Measurements from ENCODE around the gene TAGLN2. TPM values are rescaled to one million over a fixed set of nuclear protein-coding genes. Genes with fewer than 3 reads are reported as not detected.

The TAGLN2 gene
- total and polyA plus RNA-seq, 9 donors = 84.2 to 251 (median 201) TPM

- 55% methylated on average over 12 of the region's 18 CpGs for WGBS (ENCODE audit: insufficient coverage)
- H3K4me1 ChIP-seq (ENCODE audit: control insufficient read depth, insufficient read depth, low read length) = peaks cover 76% of the 10 kb centered on the region
- no peaks in the 10 kb centered on the region for H3K9me3 ChIP-seq (replicated peaks; ENCODE audit: control insufficient read depth, low read depth, low read length)
Measured at GRCh38 chr1:159921700-159922504, 3.4 kb downstream of the TAGLN2 start.

DNA sequence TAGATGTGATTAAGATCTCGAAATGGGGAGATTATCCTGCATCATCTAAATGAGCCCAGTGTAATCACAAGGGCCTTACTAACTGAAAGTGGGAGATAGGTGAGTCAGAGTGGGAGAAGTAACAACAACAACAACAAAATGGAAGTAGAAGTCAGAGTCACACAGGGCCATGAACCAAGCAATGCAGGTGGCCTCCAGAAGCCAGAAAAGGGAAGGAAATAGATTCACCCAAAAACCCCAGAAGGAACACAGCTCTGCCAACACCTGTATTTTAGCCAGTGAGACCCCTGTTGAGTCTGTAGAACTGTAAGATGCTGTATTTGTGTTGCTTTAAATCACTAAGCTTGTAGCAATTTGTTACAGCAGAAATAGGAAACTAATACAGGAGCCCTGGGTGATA, 4.1 kb downstream of the TAGLN2 start:
- no peaks in the 10 kb centered on the region for H3K9me3 ChIP-seq (replicated peaks; ENCODE audit: control insufficient read depth, low read depth, low read length)
- H3K36me3 ChIP-seq (ENCODE audit: control insufficient read depth, insufficient read depth, low read length) = peaks cover 51% of the 10 kb centered on the region
- H3K27me3 ChIP-seq (ENCODE audit: control insufficient read depth, insufficient read depth, low read length) = no peaks in the 10 kb centered on the region
- peaks cover 82% of the 10 kb centered on the region for H3K4me1 ChIP-seq (ENCODE audit: control insufficient read depth, insufficient read depth, low read length)
- H3K27ac ChIP-seq (ENCODE audit: low read length) = peak overlapping the region; percentile 95
- no peak for DNase-seq
- no CpG with 5 or more reads among the region's 1 CpG for WGBS (ENCODE audit: insufficient coverage)
- H3K4me3 ChIP-seq (ENCODE audit: low read length) = no peak overlapping the region

More at GRCh38 chr1:159921700-159922504, 3.4 kb downstream of the TAGLN2 start:
- H3K27me3 ChIP-seq (ENCODE audit: control insufficient read depth, insufficient read depth, low read length) = no peaks in the 10 kb centered on the region
- no peak for DNase-seq
- H3K27ac ChIP-seq (ENCODE audit: low read length) = peak overlapping the region; percentile 95
- peaks cover 45% of the 10 kb centered on the region for H3K36me3 ChIP-seq (ENCODE audit: control insufficient read depth, insufficient read depth, low read length)
- peak overlapping the region; percentile 97 for H3K4me3 ChIP-seq (ENCODE audit: low read length)

GRCh38 chr1:159920651-159921050, 4.7 kb downstream of the TAGLN2 start:
- WGBS (ENCODE audit: insufficient coverage) = no CpG with 5 or more reads among the region's 1 CpG
- no peak overlapping the region for H3K27ac ChIP-seq (ENCODE audit: low read length)
- DNase-seq = no peak
- peaks cover 52% of the 10 kb centered on the region for H3K36me3 ChIP-seq (ENCODE audit: control insufficient read depth, insufficient read depth, low read length)
- no peaks in the 10 kb centered on the region for H3K27me3 ChIP-seq (ENCODE audit: control insufficient read depth, insufficient read depth, low read length)
- no peak overlapping the region for H3K4me3 ChIP-seq (ENCODE audit: low read length)
- peaks cover 82% of the 10 kb centered on the region for H3K4me1 ChIP-seq (ENCODE audit: control insufficient read depth, insufficient read depth, low read length)
- H3K9me3 ChIP-seq (replicated peaks; ENCODE audit: control insufficient read depth, low read depth, low read length) = no peaks in the 10 kb centered on the region

DNA sequence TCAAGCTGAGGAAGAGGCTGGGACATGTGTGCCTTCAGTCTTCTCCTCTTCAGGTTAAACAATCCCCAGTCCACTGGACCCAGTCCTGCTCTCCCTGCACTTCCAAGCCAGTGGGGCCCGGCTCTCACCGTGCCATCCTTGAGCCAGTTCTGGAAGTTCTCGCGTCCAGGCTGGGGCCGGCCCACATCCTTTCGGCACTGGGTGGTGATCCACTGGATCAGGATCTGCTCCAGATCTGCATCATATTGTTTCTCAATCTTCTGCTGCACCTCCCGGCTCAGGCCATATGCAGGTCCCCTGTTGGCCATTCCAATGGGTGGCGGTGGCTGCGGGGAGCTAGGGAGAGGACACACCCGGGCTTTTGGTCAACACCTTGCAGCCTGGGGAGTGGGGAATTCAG, 5.1 kb downstream of the TAGLN2 start:
- 93% methylated on average over 3 of the region's 10 CpGs for WGBS (ENCODE audit: insufficient coverage)
- Histone ChIP-seq H3K4me1 (ENCODE audit: control insufficient read depth, insufficient read depth, low read length) (peaks cover 82% of the 10 kb centered on the region), H3K36me3 (ENCODE audit: control insufficient read depth, insufficient read depth, low read length) (peaks cover 52% of the 10 kb centered on the region), H3K4me3 (ENCODE audit: low read length) (no peak overlapping the region), H3K27ac (ENCODE audit: low read length) (no peak overlapping the region), H3K27me3 (ENCODE audit: control insufficient read depth, insufficient read depth, low read length) (no peaks in the 10 kb centered on the region), H3K9me3 (replicated peaks; ENCODE audit: control insufficient read depth, low read depth, low read length) (no peaks in the 10 kb centered on the region)
- DNase-seq = no peak

DNA sequence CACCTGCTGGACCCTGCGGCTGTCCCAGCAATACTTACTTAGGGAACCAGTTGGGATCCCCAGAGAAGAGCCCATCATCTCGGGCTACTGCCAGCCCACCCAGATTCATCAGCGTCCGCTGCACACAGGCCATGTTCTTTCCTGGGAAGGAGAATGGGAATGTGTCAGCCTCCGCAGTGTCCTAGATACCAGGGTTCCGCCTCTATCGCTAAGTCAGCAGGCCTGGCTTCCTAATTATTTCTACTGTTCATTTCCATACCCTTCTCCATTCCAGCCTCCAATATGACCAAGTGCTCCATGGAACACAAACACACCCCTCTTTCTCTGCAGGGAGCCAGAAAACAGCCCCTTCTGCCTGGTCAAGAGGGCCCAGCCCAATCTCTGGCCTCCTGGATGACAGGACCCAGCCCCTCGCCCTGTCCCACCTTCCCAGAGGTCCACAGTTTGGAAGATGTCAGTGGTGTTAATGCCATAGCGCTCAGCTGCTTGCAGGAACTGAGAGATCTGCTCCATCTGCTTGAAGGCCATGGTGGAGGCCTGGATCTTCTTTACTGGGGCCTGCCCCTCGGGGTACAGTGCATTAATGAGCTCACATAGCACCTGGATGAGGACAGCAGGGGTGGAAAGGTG, 6.0 kb downstream of the TAGLN2 start:
- peak overlapping the region; percentile 78 for H3K27ac ChIP-seq (ENCODE audit: low read length)

GRCh38 chr1:159918352-159919200, 6.7 kb downstream of the TAGLN2 start:
- peak overlapping the region; percentile 78 for H3K27ac ChIP-seq (ENCODE audit: low read length)
- peaks cover 77% of the 10 kb centered on the region for H3K4me1 ChIP-seq (ENCODE audit: control insufficient read depth, insufficient read depth, low read length)
- WGBS (ENCODE audit: insufficient coverage) = 60% methylated on average over 10 of the region's 13 CpGs
- H3K4me3 ChIP-seq (ENCODE audit: low read length) = no peak overlapping the region
- H3K27me3 ChIP-seq (ENCODE audit: control insufficient read depth, insufficient read depth, low read length) = no peaks in the 10 kb centered on the region
- no peaks in the 10 kb centered on the region for H3K9me3 ChIP-seq (replicated peaks; ENCODE audit: control insufficient read depth, low read depth, low read length)
- H3K36me3 ChIP-seq (ENCODE audit: control insufficient read depth, insufficient read depth, low read length) = peaks cover 52% of the 10 kb centered on the region
- peak; percentile 66 for DNase-seq

More for the DNA sequence above, 6.0 kb downstream of the TAGLN2 start:
- 89% methylated on average over 7 of the region's 10 CpGs for WGBS (ENCODE audit: insufficient coverage)
- H3K36me3 ChIP-seq (ENCODE audit: control insufficient read depth, insufficient read depth, low read length) = peaks cover 52% of the 10 kb centered on the region
- no peak for DNase-seq
- H3K9me3 ChIP-seq (replicated peaks; ENCODE audit: control insufficient read depth, low read depth, low read length) = no peaks in the 10 kb centered on the region
- H3K4me1 ChIP-seq (ENCODE audit: control insufficient read depth, insufficient read depth, low read length) = peaks cover 82% of the 10 kb centered on the region
- no peaks in the 10 kb centered on the region for H3K27me3 ChIP-seq (ENCODE audit: control insufficient read depth, insufficient read depth, low read length)
- H3K4me3 ChIP-seq (ENCODE audit: low read length) = no peak overlapping the region

DNA sequence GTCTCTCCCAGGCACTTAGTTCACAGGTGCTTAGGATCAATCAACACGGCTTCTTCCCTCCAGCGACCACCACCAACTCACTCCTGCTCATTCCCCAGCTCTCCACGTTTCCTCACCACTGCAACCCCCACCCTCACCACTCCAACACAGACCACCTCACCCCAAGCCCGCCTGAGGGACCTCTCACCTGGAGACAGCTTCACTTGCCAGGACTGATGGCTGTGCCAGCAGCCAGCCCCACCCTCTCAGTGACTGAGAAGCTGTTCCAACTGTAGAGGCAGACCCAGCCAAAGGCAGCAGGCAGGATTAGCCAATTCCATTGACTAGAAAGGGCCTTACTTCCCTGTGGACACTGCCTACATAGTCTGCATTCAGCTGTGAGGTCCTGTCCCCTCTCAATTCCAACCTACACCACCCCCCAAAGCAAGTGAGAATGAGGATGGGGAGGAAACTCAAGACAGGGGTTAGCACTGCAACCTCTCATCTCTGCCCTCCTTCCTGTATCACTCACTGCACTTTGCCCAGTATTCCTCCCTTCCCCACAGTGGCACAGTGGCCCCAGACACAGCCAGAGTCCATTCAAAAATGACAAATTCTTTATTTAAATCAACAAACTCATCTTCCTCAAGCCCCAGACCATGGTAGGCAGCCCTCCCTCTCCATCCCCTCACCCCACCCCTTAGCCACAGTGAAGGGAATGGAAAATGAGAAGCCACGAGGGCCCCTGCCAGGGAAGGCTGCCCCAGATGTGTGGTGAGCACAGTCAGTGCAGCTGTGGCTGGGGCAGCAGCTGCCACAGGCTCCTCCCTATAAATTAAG, 7.6 kb downstream of the TAGLN2 start:
- Histone ChIP-seq H3K36me3 (ENCODE audit: control insufficient read depth, insufficient read depth, low read length) (peaks cover 52% of the 10 kb centered on the region), H3K4me1 (ENCODE audit: control insufficient read depth, insufficient read depth, low read length) (peaks cover 69% of the 10 kb centered on the region)

GRCh38 chr1:159916242-159917051, 8.9 kb downstream of the TAGLN2 start:
- DNase-seq = no peak
- Histone ChIP-seq H3K27me3 (ENCODE audit: control insufficient read depth, insufficient read depth, low read length) (no peaks in the 10 kb centered on the region), H3K4me3 (ENCODE audit: low read length) (no peak overlapping the region), H3K36me3 (ENCODE audit: control insufficient read depth, insufficient read depth, low read length) (peaks cover 46% of the 10 kb centered on the region), H3K27ac (ENCODE audit: low read length) (peak overlapping the region; percentile 51), H3K4me1 (ENCODE audit: control insufficient read depth, insufficient read depth, low read length) (peaks cover 57% of the 10 kb centered on the region), H3K9me3 (replicated peaks; ENCODE audit: control insufficient read depth, low read depth, low read length) (no peaks in the 10 kb centered on the region)
- 44% methylated on average over 2 of the region's 9 CpGs for WGBS (ENCODE audit: insufficient coverage)

More for the DNA sequence above, 7.6 kb downstream of the TAGLN2 start:
- DNase-seq = peak; percentile 70
- Histone ChIP-seq H3K9me3 (replicated peaks; ENCODE audit: control insufficient read depth, low read depth, low read length) (no peaks in the 10 kb centered on the region), H3K27ac (ENCODE audit: low read length) (peak overlapping the region; percentile 75), H3K4me3 (ENCODE audit: low read length) (no peak overlapping the region), H3K27me3 (ENCODE audit: control insufficient read depth, insufficient read depth, low read length) (no peaks in the 10 kb centered on the region)
- WGBS (ENCODE audit: insufficient coverage) = 71% methylated on average over 4 of the region's 5 CpGs
